Measurements from ENCODE around the gene COX7A2. TPM values are rescaled to one million over a fixed set of nuclear protein-coding genes. Genes with fewer than 3 reads are reported as not detected.

The COX7A2 gene
- total and polyA plus RNA-seq, 10 of the 15 experiments (the other 5 are each of a cell fraction or from before 2014, with no cell fraction given), result 199 to 1,834 (median 576) TPM

DNA sequence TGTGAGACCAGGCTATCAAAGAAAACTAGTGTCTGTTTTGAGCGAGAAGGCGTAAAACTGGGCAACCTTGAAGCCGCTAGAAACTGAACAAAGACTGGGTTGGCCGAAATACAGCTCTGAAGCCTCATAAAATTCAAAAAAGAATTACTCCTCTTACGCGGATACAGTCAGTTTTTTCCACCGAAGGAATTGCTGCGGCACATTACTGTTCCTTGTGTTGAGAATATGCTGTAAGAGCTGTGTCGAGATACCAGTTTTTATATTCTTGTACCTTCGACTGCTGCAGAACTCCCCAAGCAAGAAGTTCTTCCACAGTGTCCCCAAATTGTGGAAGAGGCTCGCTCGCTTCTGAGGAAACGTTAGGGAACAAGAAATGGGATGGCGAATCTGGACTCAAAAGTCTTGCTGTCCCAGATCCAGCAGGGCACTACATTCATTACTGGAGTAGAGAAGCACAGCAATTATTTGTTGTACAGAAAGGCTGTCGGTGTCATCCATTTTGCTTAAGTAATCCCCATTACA lies 523 bp upstream of the COX7A2 start (continued):
- TF ChIP-seq POU2F2 (IDR thresholded peaks at IDR 0.05; ENCODE audit: borderline replicate concordance, low read depth, low read length) (no peak), CREB1 (IDR thresholded peaks at IDR 0.05; ENCODE audit: low read depth) (no peak), RCOR1 (conservative IDR thresholded peaks at IDR 0.05; ENCODE audit: low read depth, low read length) (0 out of 2 replicates have a peak, but pooled peaks have one; percentile 11), PML (IDR thresholded peaks at IDR 0.05; ENCODE audit: low read length) (no peak), ZNF207 (IDR thresholded peaks at IDR 0.05; ENCODE audit: borderline replicate concordance) (no peak), EED (IDR thresholded peaks at IDR 0.05; ENCODE audit: low read depth) (no peak), EGR1 (IDR thresholded peaks at IDR 0.05; ENCODE audit: borderline replicate concordance in 1 of 2, low read depth in 2 of 2, low read length in 2 of 2) (no peak), NFYA (IDR thresholded peaks at IDR 0.05; ENCODE audit: borderline replicate concordance, low read depth, low read length) (no peak), CBFB (IDR thresholded peaks at IDR 0.05; ENCODE audit: low read depth) (no peak), STAT1 (conservative IDR thresholded peaks at IDR 0.05) (no peak), PAX8 (IDR thresholded peaks at IDR 0.05) (no peak), NR2C2 (IDR thresholded peaks at IDR 0.05; ENCODE audit: borderline replicate concordance, control insufficient read depth, insufficient read length, low read depth) (no peak)
- TF ChIP-seq, protein P1, sequence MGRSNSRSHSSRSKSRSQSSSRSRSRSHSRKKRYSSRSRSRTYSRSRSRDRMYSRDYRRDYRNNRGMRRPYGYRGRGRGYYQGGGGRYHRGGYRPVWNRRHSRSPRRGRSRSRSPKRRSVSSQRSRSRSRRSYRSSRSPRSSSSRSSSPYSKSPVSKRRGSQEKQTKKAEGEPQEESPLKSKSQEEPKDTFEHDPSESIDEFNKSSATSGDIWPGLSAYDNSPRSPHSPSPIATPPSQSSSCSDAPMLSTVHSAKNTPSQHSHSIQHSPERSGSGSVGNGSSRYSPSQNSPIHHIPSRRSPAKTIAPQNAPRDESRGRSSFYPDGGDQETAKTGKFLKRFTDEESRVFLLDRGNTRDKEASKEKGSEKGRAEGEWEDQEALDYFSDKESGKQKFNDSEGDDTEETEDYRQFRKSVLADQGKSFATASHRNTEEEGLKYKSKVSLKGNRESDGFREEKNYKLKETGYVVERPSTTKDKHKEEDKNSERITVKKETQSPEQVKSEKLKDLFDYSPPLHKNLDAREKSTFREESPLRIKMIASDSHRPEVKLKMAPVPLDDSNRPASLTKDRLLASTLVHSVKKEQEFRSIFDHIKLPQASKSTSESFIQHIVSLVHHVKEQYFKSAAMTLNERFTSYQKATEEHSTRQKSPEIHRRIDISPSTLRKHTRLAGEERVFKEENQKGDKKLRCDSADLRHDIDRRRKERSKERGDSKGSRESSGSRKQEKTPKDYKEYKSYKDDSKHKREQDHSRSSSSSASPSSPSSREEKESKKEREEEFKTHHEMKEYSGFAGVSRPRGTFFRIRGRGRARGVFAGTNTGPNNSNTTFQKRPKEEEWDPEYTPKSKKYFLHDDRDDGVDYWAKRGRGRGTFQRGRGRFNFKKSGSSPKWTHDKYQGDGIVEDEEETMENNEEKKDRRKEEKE (IDR thresholded peaks at IDR 0.05), result no peak
- TF ChIP-seq, protein P2, sequence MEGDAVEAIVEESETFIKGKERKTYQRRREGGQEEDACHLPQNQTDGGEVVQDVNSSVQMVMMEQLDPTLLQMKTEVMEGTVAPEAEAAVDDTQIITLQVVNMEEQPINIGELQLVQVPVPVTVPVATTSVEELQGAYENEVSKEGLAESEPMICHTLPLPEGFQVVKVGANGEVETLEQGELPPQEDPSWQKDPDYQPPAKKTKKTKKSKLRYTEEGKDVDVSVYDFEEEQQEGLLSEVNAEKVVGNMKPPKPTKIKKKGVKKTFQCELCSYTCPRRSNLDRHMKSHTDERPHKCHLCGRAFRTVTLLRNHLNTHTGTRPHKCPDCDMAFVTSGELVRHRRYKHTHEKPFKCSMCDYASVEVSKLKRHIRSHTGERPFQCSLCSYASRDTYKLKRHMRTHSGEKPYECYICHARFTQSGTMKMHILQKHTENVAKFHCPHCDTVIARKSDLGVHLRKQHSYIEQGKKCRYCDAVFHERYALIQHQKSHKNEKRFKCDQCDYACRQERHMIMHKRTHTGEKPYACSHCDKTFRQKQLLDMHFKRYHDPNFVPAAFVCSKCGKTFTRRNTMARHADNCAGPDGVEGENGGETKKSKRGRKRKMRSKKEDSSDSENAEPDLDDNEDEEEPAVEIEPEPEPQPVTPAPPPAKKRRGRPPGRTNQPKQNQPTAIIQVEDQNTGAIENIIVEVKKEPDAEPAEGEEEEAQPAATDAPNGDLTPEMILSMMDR (IDR thresholded peaks at IDR 0.05 in 2 of 3, conservative IDR thresholded peaks at IDR 0.05 in 1 of 3; ENCODE audit: control insufficient read depth in 2 of 3, extremely low read depth in 1 of 3, insufficient read depth in 1 of 3, low read depth in 3 of 3, low read length in 3 of 3), result no peak

Data from GM12878 (cell line).